H9 (cell line): Measurements from ENCODE around the gene PDE6H. TPM values are rescaled to one million over a fixed set of nuclear protein-coding genes. Genes with fewer than 3 reads are reported as not detected.

Source experiments
- DNase-seq: peaks from one replicate; pipeline ENCODE4 v3.0.0-alpha.2; 2017
- H2AFZ ChIP-seq: one replicate; pipeline ENCODE4 v1.6.1; 2013; ENCODE audit warnings: mild to moderate bottlenecking, low read length, control low read depth, moderate library complexity
- H2AK5ac ChIP-seq: 2 replicates; pipeline ENCODE4 v1.6.1; 2013; ENCODE audit warnings: low read length, control low read depth, mixed read lengths; ENCODE audit not compliant: insufficient read length
- H2BK120ac ChIP-seq: one replicate; pipeline ENCODE4 v1.6.1; 2013; ENCODE audit warnings: low read depth, mild to moderate bottlenecking, low read length, control low read depth, inconsistent platforms; ENCODE audit not compliant: poor library complexity, severe bottlenecking
- H2BK12ac ChIP-seq: 2 replicates; pipeline ENCODE4 v1.6.1; 2013; ENCODE audit warnings: low read length, control low read depth, mixed read lengths, low read depth; ENCODE audit not compliant: insufficient read length
- H2BK15ac ChIP-seq: 2 replicates; pipeline ENCODE4 v1.6.1; 2013; ENCODE audit warnings: low read depth, low read length, control low read depth
- H2BK20ac ChIP-seq: one replicate; pipeline ENCODE4 v1.6.1; 2013; ENCODE audit warnings: low read depth, mild to moderate bottlenecking, low read length, control low read depth, inconsistent platforms; ENCODE audit not compliant: poor library complexity, severe bottlenecking
- H2BK5ac ChIP-seq: 2 replicates; pipeline ENCODE4 v1.6.1; 2013; ENCODE audit warnings: low read length, control low read depth, mixed read lengths; ENCODE audit not compliant: insufficient read length
- H3K14ac ChIP-seq: 2 replicates; pipeline ENCODE4 v1.6.1; 2013; ENCODE audit warnings: low read length, control low read depth; ENCODE audit not compliant: insufficient read depth
- H3K18ac ChIP-seq: 2 replicates; pipeline ENCODE4 v1.6.1; 2013; ENCODE audit warnings: low read depth, mild to moderate bottlenecking, mixed read lengths, low read length, control low read depth; ENCODE audit not compliant: insufficient read length
- H3K23ac ChIP-seq: 2 replicates; pipeline ENCODE4 v1.6.1; 2013; ENCODE audit warnings: low read length, control low read depth, mixed read lengths, low read depth; ENCODE audit not compliant: insufficient read length
- H3K23me2 ChIP-seq: 2 replicates; pipeline ENCODE4 v1.6.1; 2013; ENCODE audit warnings: low read depth, mild to moderate bottlenecking, mixed read lengths, low read length, control low read depth; ENCODE audit not compliant: insufficient read length, poor library complexity, severe bottlenecking
- H3K27ac ChIP-seq: 2 replicates; pipeline ENCODE4 v1.5.1; 2013; ENCODE audit warnings: low read length, control low read depth, mixed read lengths, low read depth; ENCODE audit not compliant: insufficient read length
- H3K27me3 ChIP-seq: 2 replicates; pipeline ENCODE4 v1.6.1; 2013; ENCODE audit warnings: low read length, control low read depth, inconsistent platforms; ENCODE audit not compliant: insufficient read depth
- H3K4ac ChIP-seq: 2 replicates; pipeline ENCODE4 v1.6.1; 2013; ENCODE audit warnings: low read depth, mild to moderate bottlenecking, control low read depth, inconsistent platforms, low read length, moderate library complexity
- H3K4me1 ChIP-seq: 2 replicates; pipeline ENCODE4 v1.6.1; 2013; ENCODE audit warnings: low read length, control low read depth, inconsistent platforms; ENCODE audit not compliant: insufficient read depth
- H3K4me2 ChIP-seq: 2 replicates; pipeline ENCODE4 v1.6.1; 2013; ENCODE audit warnings: low read length, control low read depth, mixed read lengths; ENCODE audit not compliant: insufficient read length, insufficient read depth
- H3K56ac ChIP-seq: 2 replicates; pipeline ENCODE4 v1.6.1; 2013; ENCODE audit warnings: low read depth, mild to moderate bottlenecking, mixed read lengths, low read length, control low read depth; ENCODE audit not compliant: insufficient read length
- H3K79me1 ChIP-seq: 2 replicates; pipeline ENCODE4 v1.6.1; 2013; ENCODE audit warnings: low read depth, mild to moderate bottlenecking, moderate library complexity, low read length, control low read depth, inconsistent platforms; ENCODE audit not compliant: insufficient read depth, poor library complexity, severe bottlenecking
- H3K79me2 ChIP-seq: 2 replicates; pipeline ENCODE4 v1.6.1; 2013; ENCODE audit warnings: low read length, control low read depth, inconsistent platforms; ENCODE audit not compliant: insufficient read depth
- H3K9ac ChIP-seq: 2 replicates; pipeline ENCODE4 v1.6.1; 2013; ENCODE audit warnings: low read length, control low read depth, mixed read lengths; ENCODE audit not compliant: insufficient read length; ENCODE audit errors: extremely low read depth
- H3K9me3 ChIP-seq: one replicate; pipeline ENCODE4 v1.6.1; 2013; ENCODE audit warnings: low read depth, low read length, inconsistent platforms; ENCODE audit not compliant: control insufficient read depth
- H3T11ph ChIP-seq: one replicate; pipeline ENCODE4 v1.6.1; 2013; ENCODE audit warnings: mild to moderate bottlenecking, low read length, control low read depth, inconsistent platforms
- H4K20me1 ChIP-seq: one replicate; pipeline ENCODE4 v1.6.1; 2013; ENCODE audit not compliant: control insufficient read depth, insufficient read length, insufficient read depth
- H4K5ac ChIP-seq: 2 replicates; pipeline ENCODE4 v1.6.1; 2013; ENCODE audit warnings: low read depth, mild to moderate bottlenecking, mixed read lengths, low read length, control low read depth; ENCODE audit not compliant: insufficient read length
- H4K8ac ChIP-seq: replicated peaks from 2 replicates; pipeline ENCODE4 v1.6.1; 2013; ENCODE audit warnings: low read length, control low read depth, mixed read lengths, low read depth; ENCODE audit not compliant: insufficient read length
- H4K91ac ChIP-seq: 2 replicates; pipeline ENCODE4 v1.6.1; 2013; ENCODE audit warnings: low read depth, mild to moderate bottlenecking, moderate library complexity, mixed read lengths, low read length, control low read depth; ENCODE audit not compliant: insufficient read length
- H3K27ac Mint-ChIP-seq, 3 experiments: 2 replicates in 2 of 3; 3 replicates in 1 of 3; pipeline ENCODE4 v1.8.0; 2020 to 2021; ENCODE audit warnings: mixed read lengths in 3 of 3, mild to moderate bottlenecking in 1 of 3, moderate library complexity in 1 of 3
- H3K27me3 Mint-ChIP-seq: 2 replicates; pipeline ENCODE4 v1.8.0; 2021; ENCODE audit warnings: low read depth, mild to moderate bottlenecking, moderate library complexity, mixed read lengths
- H3K36me3 Mint-ChIP-seq, 3 experiments: 2 replicates in 2 of 3; 3 replicates in 1 of 3; pipeline ENCODE4 v1.8.0; 2020 to 2021; ENCODE audit warnings: low read depth in 3 of 3, mixed read lengths in 3 of 3; ENCODE audit not compliant: insufficient read depth in 1 of 3
- H3K4me1 Mint-ChIP-seq, 2 experiments: 2 replicates each; pipeline ENCODE4 v1.8.0; 2020; ENCODE audit warnings: mixed read lengths in 2 of 2
- H3K4me3 Mint-ChIP-seq, 2 experiments: 2 replicates in 1 of 2; 3 replicates in 1 of 2; pipeline ENCODE4 v1.8.0; 2020 to 2021; ENCODE audit warnings: mild to moderate bottlenecking in 2 of 2, mixed read lengths in 2 of 2, moderate library complexity in 1 of 2
- H3K9me3 Mint-ChIP-seq, 2 experiments: 2 replicates in 1 of 2; 3 replicates in 1 of 2; pipeline ENCODE4 v1.8.0; 2020; ENCODE audit warnings: mild to moderate bottlenecking in 2 of 2, mixed read lengths in 2 of 2, moderate library complexity in 1 of 2
- CTCF ChIP-seq: fragments of 200-600 bp; sonication (generic); conservative IDR thresholded peaks from 3 replicates; pipeline ENCODE4 v1.8.0; 2021; ENCODE audit warnings: antibody characterized with exemption, mild to moderate bottlenecking
- WGBS: extraction: QIAGEN DNeasy Blood & Tissue Kit; methylation state at CpG from one replicate; pipeline ENCODE4 v1.1.7; 2013; ENCODE audit warnings: missing lambda C conversion rate, low lambda C conversion rate, mixed read lengths; ENCODE audit not compliant: insufficient read length; ENCODE audit errors: extremely low coverage; 5-methylcytosine and 5-hydroxymethylcytosine counted together
- total RNA-seq: library from RNA; stranded (reverse); gene quantifications from 2 replicates; pipeline ENCODE4 v1.2.1, GENCODE V29; 2021

The PDE6H gene
- total RNA-seq, 1 experiment from 2014 or later, result not detected

- Histone ChIP-seq H4K5ac (no peak overlapping the region), H3K9ac (no peak overlapping the region), H3K56ac (no peak overlapping the region), H3K4me2 (no peak overlapping the region), H3K4ac (no peak overlapping the region), H3K79me1 (no peaks in the 10 kb centered on the region), H2AK5ac (no peak overlapping the region), H3K27ac (no peak overlapping the region), H3K23ac (no peak overlapping the region), H2AFZ (no peak overlapping the region), H2BK5ac (no peak overlapping the region), H2BK15ac (no peak overlapping the region), H3K23me2 (no peaks in the 10 kb centered on the region), H4K20me1 (no peaks in the 10 kb centered on the region), H4K91ac (no peak overlapping the region), H3K4me1 (no peaks in the 10 kb centered on the region), H3K9me3 (no peaks in the 10 kb centered on the region), H3T11ph (no peak overlapping the region), H3K79me2 (no peaks in the 10 kb centered on the region), H3K27me3 (no peaks in the 10 kb centered on the region), H3K14ac (no peak overlapping the region), H2BK20ac (no peak overlapping the region), H2BK12ac (no peak overlapping the region), H2BK120ac (no peak overlapping the region), H4K8ac (no peak overlapping the region), H3K18ac (no peak overlapping the region)
- Mint-ChIP-seq H3K27ac (no peak overlapping the region), H3K4me1 (no peaks in the 10 kb centered on the region), H3K9me3 (peaks cover 5 to 7% of the 10 kb centered on the region in 2 experiments; a peak in 4 of 5 replicates), H3K36me3 (no peaks in the 10 kb centered on the region), H3K4me3 (no peak overlapping the region), H3K27me3 (no peaks in the 10 kb centered on the region)
- no peak for DNase-seq
- no peak for TF ChIP-seq CTCF
- WGBS, result no CpG with 5 or more reads among the region's 1 CpG
These were observed 16.9 kb downstream of the PDE6H start for GRCh38 chr12:14989790-14990189.
